ENCODE results near the gene PIP5KL1. TPM values are rescaled to one million over a fixed set of nuclear protein-coding genes. Genes with fewer than 3 reads are reported as not detected.

Gene PIP5KL1
- total RNA-seq, 6 experiments from 2014 or later = 1.7 to 3.1 (median 2.1) TPM

GRCh38 chr9:127929625-127929979 lies 975 bp downstream of the PIP5KL1 start:
- H3K27me3 Mint-ChIP-seq (ENCODE audit: insufficient read depth) = peaks cover 4% of the 10 kb centered on the region
- H3K9me3 Mint-ChIP-seq = no peaks in the 10 kb centered on the region
- H3K4me3 Mint-ChIP-seq = no peak overlapping the region; the same call in 1 of the 2 replicates

GRCh38 chr9:127928676-127929624 lies 1.6 kb downstream of the PIP5KL1 start:
- H3K27ac Mint-ChIP-seq = peak overlapping the region; percentile 37; the same call in 1 of the 2 replicates
- no peak for DNase-seq
- no peak overlapping the region for H3K4me3 Mint-ChIP-seq
- TF ChIP-seq, protein P1, sequence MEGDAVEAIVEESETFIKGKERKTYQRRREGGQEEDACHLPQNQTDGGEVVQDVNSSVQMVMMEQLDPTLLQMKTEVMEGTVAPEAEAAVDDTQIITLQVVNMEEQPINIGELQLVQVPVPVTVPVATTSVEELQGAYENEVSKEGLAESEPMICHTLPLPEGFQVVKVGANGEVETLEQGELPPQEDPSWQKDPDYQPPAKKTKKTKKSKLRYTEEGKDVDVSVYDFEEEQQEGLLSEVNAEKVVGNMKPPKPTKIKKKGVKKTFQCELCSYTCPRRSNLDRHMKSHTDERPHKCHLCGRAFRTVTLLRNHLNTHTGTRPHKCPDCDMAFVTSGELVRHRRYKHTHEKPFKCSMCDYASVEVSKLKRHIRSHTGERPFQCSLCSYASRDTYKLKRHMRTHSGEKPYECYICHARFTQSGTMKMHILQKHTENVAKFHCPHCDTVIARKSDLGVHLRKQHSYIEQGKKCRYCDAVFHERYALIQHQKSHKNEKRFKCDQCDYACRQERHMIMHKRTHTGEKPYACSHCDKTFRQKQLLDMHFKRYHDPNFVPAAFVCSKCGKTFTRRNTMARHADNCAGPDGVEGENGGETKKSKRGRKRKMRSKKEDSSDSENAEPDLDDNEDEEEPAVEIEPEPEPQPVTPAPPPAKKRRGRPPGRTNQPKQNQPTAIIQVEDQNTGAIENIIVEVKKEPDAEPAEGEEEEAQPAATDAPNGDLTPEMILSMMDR (IDR thresholded peaks at IDR 0.05) = no peak
- H3K4me1 Mint-ChIP-seq (ENCODE audit: low read depth) = peaks cover 45% of the 10 kb centered on the region
- peaks cover 4% of the 10 kb centered on the region for H3K27me3 Mint-ChIP-seq (ENCODE audit: insufficient read depth)
- H3K9me3 Mint-ChIP-seq = no peaks in the 10 kb centered on the region
- H3K36me3 Mint-ChIP-seq (ENCODE audit: low read depth) = peaks cover 10% of the 10 kb centered on the region

More at GRCh38 chr9:127929625-127929979, 975 bp downstream of the PIP5KL1 start:
- H3K4me1 Mint-ChIP-seq (ENCODE audit: low read depth) = peaks cover 46% of the 10 kb centered on the region
- H3K27ac Mint-ChIP-seq = no peak overlapping the region
- TF ChIP-seq, protein P1 (IDR thresholded peaks at IDR 0.05) = no peak
- H3K36me3 Mint-ChIP-seq (ENCODE audit: low read depth) = peaks cover 10% of the 10 kb centered on the region
- DNase-seq = no peak

DNA sequence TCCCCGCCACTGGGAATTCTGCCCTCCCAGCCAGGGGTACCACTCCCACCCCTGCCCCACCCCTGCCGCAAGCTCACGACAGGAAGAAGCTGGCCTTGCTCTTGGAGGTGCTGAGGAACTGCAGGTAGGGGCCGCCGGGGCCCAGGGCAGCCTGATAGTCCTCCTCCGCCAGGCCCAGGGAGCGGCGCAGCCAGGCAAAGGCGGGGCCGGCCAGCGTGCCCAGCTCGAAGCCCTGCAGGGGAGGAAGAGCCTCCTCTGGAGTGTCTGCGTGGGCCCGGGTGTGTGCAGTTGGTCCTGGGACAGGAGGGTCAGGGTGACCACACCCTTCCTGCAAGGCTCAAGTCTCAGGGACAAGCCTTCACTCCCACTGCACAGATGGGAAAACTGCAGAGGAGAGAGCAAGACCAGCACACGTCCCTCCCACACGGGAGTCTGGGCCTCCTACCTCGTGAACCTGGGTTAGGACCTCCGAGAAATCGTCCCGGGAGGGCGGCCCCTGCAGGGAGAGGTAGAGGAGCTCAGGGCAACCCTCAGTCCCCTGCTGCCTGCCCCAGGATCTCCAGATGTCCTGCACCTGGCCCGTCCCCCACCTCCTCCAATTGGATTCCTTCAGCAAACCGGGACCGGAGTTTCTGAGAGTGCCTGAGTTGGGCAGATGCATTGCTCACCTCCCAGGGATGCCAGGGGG lies 2.4 kb downstream of the PIP5KL1 start:
- no peak overlapping the region; the same call in 1 of the 2 replicates for H3K4me3 Mint-ChIP-seq
- H3K27me3 Mint-ChIP-seq (ENCODE audit: insufficient read depth) = peaks cover 4% of the 10 kb centered on the region
- no peaks in the 10 kb centered on the region for H3K9me3 Mint-ChIP-seq

DNA sequence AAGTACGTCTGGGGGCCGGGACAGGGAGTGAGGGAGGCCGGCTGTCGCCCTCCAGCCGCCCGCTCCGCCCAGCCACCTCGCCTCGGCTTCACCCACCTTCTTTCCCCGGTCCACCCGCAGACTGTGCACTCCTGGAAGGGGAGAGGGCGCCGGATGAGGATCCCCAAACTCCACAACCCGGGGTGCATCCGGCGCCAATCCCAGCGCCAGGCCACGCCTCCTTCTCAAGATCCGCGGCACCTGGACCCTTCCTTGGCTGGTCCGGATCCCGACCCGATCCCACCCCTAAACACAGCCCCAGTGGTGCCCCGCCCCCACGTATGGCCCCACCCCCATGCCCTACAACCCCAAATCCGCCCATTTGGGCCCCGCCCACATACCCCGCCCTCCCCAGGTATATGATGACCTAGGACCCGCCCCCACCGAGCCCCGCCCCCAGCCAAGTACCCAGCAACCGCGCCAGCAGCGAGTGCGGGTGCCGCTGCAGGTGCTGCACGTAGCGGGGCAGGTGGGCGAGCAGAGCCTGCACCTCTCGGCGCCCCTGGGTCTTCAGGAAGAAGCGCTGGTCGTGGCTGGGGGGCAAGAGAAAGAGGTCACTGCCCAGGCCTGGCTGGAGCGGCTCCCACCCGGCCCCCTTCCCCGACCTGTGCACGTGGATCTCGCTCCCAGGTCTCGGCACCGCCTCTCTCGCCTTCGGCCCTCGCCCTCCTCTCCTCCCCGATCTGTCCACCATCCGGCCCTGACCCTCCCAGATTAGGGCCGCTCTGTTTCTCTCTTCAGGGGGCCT lies 3.2 kb downstream of the PIP5KL1 start:
- Mint-ChIP-seq H3K36me3 (ENCODE audit: low read depth) (peaks cover 5% of the 10 kb centered on the region; the same call in 1 of the 2 replicates), H3K4me1 (ENCODE audit: low read depth) (peaks cover 49% of the 10 kb centered on the region), H3K27ac (no peak overlapping the region), H3K4me3 (peak overlapping the region; percentile 67), H3K9me3 (no peaks in the 10 kb centered on the region), H3K27me3 (ENCODE audit: insufficient read depth) (peaks cover 4% of the 10 kb centered on the region)
- no peak for DNase-seq
- TF ChIP-seq, protein P1 (IDR thresholded peaks at IDR 0.05) = no peak

More for the DNA sequence above, 2.4 kb downstream of the PIP5KL1 start:
- H3K4me1 Mint-ChIP-seq (ENCODE audit: low read depth) = peaks cover 50% of the 10 kb centered on the region
- H3K36me3 Mint-ChIP-seq (ENCODE audit: low read depth) = peaks cover 9% of the 10 kb centered on the region
- TF ChIP-seq, protein P1 (IDR thresholded peaks at IDR 0.05) = no peak
- H3K27ac Mint-ChIP-seq = no peak overlapping the region; the same call in 1 of the 2 replicates
- no peak for DNase-seq

- Mint-ChIP-seq H3K36me3 (ENCODE audit: low read depth) (peaks cover 5% of the 10 kb centered on the region; the same call in 1 of the 2 replicates), H3K4me1 (ENCODE audit: low read depth) (peaks cover 52% of the 10 kb centered on the region), H3K27ac (no peak overlapping the region), H3K27me3 (ENCODE audit: insufficient read depth) (peaks cover 4% of the 10 kb centered on the region), H3K9me3 (no peaks in the 10 kb centered on the region), H3K4me3 (peak overlapping the region; percentile 67)
- TF ChIP-seq, protein P1 (IDR thresholded peaks at IDR 0.05) = no peak
- no peak for DNase-seq
Measured at GRCh38 chr9:127926906-127927200, 3.7 kb downstream of the PIP5KL1 start.
